Body of pancreas (tissue), 4 donors: ENCODE data around the gene KHDRBS2. TPM values are rescaled to one million over a fixed set of nuclear protein-coding genes. Genes with fewer than 3 reads are reported as not detected.

Experiments
- ATAC-seq: fragments of 150-250 bp; one replicate; pipeline ENCODE4 v1.9.1; 2016
- DNase-seq, 4 donors: peaks; one replicate each; pipeline ENCODE4 v3.0.0-alpha.2; 2019
- H3K27ac ChIP-seq, 4 donors: fragments of 200-600 bp; sonication (generic); 1 replicate in 3 of 4; 2 replicates in 1 of 4; pipeline versions ENCODE4 v1.5.1 to v1.6.1; 2016 to 2019; ENCODE audit warnings: mild to moderate bottlenecking in 1 of 4, mixed read lengths in 1 of 4, moderate library complexity in 1 of 4
- H3K27me3 ChIP-seq, 2 donors: fragments of 200-600 bp; sonication (generic); one replicate each; pipeline ENCODE4 v1.6.0; 2016; ENCODE audit warnings: mild to moderate bottlenecking in 1 of 2
- H3K36me3 ChIP-seq, 2 donors: fragments of 200-600 bp; sonication (generic); replicated peaks in 1 of 2; 2 replicates each; pipeline ENCODE4 v1.5.1; 2016; ENCODE audit warnings: low read depth in 2 of 2; ENCODE audit not compliant: insufficient read depth in 1 of 2
- H3K4me1 ChIP-seq: fragments of 200-600 bp; sonication (generic); one replicate; pipeline ENCODE4 v1.6.0; 2016
- H3K4me3 ChIP-seq, 2 donors: fragments of 200-600 bp; sonication (generic); 1 replicate in 1 of 2; 2 replicates in 1 of 2; pipeline ENCODE4 v1.5.1; 2016 to 2019
- H3K9me3 ChIP-seq, 3 donors: fragments of 200-600 bp; sonication (generic); 1 replicate in 2 of 3; 2 replicates in 1 of 3; pipeline ENCODE4 v1.5.1; 2016
- CTCF ChIP-seq, 7 experiments: fragments of 450-650 bp in 4 of 7; fragments of 200-600 bp in 3 of 7; sonication (generic) in 3 of 7; IDR thresholded peaks; one replicate each; pipeline ENCODE4 v1.5.1; 2016 to 2019; ENCODE audit warnings: antibody characterized with exemption in 7 of 7
- POLR2A ChIP-seq, 3 donors: fragments of 450-650 bp; IDR thresholded peaks; one replicate each; pipeline ENCODE4 v1.6.1; 2016; ENCODE audit warnings: antibody characterized with exemption in 3 of 3, mild to moderate bottlenecking in 2 of 3
- WGBS, 2 donors: methylation state at CpG; one replicate each; pipeline ENCODE4 v1.1.5; 2017; 5-methylcytosine and 5-hydroxymethylcytosine counted together
- intact Hi-C: fragments of 100-400 bp; cut with DNase I; formaldehyde crosslinking; loops from one replicate; pipeline ENCODE4 v1.15.1; 2023
- total RNA-seq, 2 donors: library from RNA; depleted of rRNA; stranded (reverse); fragments of >200 nt; gene quantifications; one replicate each; pipeline ENCODE4 v1.1.0, GENCODE V29; 2016

Gene KHDRBS2
- total RNA-seq, 2 donors from 2014 or later, result not detected

GRCh38 chr6:62217866-62218265, 68.2 kb downstream of the KHDRBS2 start:
- no peaks in the 10 kb centered on the region for H3K36me3 ChIP-seq
- H3K27ac ChIP-seq, result no peak overlapping the region
- ATAC-seq (no peak), DNase-seq (no peak)
- no peak overlapping the region for H3K4me3 ChIP-seq
- H3K4me1 ChIP-seq, result no peaks in the 10 kb centered on the region
- H3K9me3 ChIP-seq, result no peaks in the 10 kb centered on the region
- no peaks in the 10 kb centered on the region for H3K27me3 ChIP-seq
- TF ChIP-seq POLR2A (IDR thresholded peaks at IDR 0.05), result no peak
- no peak for TF ChIP-seq CTCF (IDR thresholded peaks at IDR 0.05)
- WGBS, 2 donors, result 44 to 57% methylated on average over 4 of the region's 4 CpGs
- intact Hi-C loops, result no loop called here

- Histone ChIP-seq H3K4me3 (no peak overlapping the region), H3K27ac (no peak overlapping the region), H3K27me3 (no peaks in the 10 kb centered on the region), H3K9me3 (no peaks in the 10 kb centered on the region), H3K36me3 (no peaks in the 10 kb centered on the region), H3K4me1 (no peaks in the 10 kb centered on the region)
- TF ChIP-seq CTCF (IDR thresholded peaks at IDR 0.05) (no peak), POLR2A (IDR thresholded peaks at IDR 0.05) (no peak)
- DNase-seq (no peak), ATAC-seq (no peak)
- intact Hi-C loops, result no loop called here
- WGBS, 2 donors, result 26 to 28% methylated on average over 1 of the region's 1 CpG
Measured at GRCh38 chr6:62202078-62202477, 83.9 kb downstream of the KHDRBS2 start.

DNA sequence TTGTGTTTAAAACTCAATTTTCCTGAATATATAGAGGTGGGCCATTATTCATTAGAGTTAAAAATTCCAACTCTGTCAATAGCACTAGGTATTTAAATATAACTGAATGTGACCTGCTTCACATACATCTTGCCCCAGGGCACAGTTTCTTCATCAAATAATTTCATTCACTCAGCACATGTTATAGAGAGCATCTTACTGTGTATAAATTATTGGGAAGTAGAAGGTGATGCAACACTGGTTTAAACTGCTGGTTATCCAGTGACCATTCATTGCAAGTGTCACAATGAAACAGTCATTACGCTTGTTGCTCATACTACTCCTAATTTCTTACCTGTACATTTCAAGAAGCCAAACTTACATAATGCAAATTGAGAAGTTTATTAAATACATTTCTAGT, 93.4 kb downstream of the KHDRBS2 start:
- DNase-seq (no peak), ATAC-seq (no peak)
- intact Hi-C loops, result no loop called here
- no peaks in the 10 kb centered on the region for H3K27me3 ChIP-seq
- 78 to 82% methylated on average over 1 of the region's 1 CpG for WGBS, 2 donors
- H3K36me3 ChIP-seq, result no peaks in the 10 kb centered on the region
- H3K27ac ChIP-seq, result no peak overlapping the region
- H3K9me3 ChIP-seq, result no peaks in the 10 kb centered on the region
- no peak for TF ChIP-seq CTCF (IDR thresholded peaks at IDR 0.05)
- no peak for TF ChIP-seq POLR2A (IDR thresholded peaks at IDR 0.05)
- H3K4me1 ChIP-seq, result no peaks in the 10 kb centered on the region
- no peak overlapping the region for H3K4me3 ChIP-seq

GRCh38 chr6:62175195-62175594, 110.8 kb downstream of the KHDRBS2 start:
- H3K27ac ChIP-seq, result no peak overlapping the region

More at GRCh38 chr6:62175195-62175594, 110.8 kb downstream of the KHDRBS2 start:
- no peak for ATAC-seq
- no peak for TF ChIP-seq CTCF (IDR thresholded peaks at IDR 0.05)
- TF ChIP-seq POLR2A (IDR thresholded peaks at IDR 0.05), result no peak
- H3K4me3 ChIP-seq, result no peak overlapping the region
- intact Hi-C loops, result no loop called here
- H3K4me1 ChIP-seq, result no peaks in the 10 kb centered on the region
- H3K36me3 ChIP-seq, result no peaks in the 10 kb centered on the region
- H3K27me3 ChIP-seq, result no peaks in the 10 kb centered on the region
- 51 to 67% methylated on average over 1 of the region's 1 CpG for WGBS, 2 donors
- no peaks in the 10 kb centered on the region for H3K9me3 ChIP-seq
- DNase-seq, result no peak
